ENCODE results near the gene CARMIL3. TPM values are rescaled to one million over a fixed set of nuclear protein-coding genes. Genes with fewer than 3 reads are reported as not detected.

The CARMIL3 gene
- total RNA-seq, 1 donor from 2014 or later, result 0.11 TPM

DNA sequence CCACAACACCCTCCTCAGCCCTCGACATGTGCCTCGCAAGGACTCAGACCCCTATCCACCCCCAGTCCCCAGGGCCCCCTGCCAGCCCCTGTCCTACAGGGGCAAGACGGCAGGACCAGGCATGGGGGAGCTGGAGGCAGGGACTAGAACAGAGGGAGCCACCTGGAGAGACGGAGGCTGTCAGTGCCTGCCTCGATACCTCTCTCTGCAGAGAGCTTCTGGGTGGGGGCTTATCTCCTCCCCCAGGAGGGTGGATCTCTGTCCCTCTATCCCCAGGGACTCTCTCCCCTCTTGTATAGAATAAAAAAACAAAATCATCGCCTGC, 17.6 kb downstream of the CARMIL3 start:
- Histone ChIP-seq H3K27ac (replicated peaks) (no peak overlapping the region), H3K9me3 (replicated peaks) (no peaks in the 10 kb centered on the region), H3K36me3 (no peaks in the 10 kb centered on the region), H3K4me3 (no peak overlapping the region), H3K27me3 (ENCODE audit: low read depth) (peaks cover 51% of the 10 kb centered on the region), H3K4me1 (no peaks in the 10 kb centered on the region)
- TF ChIP-seq, protein P1, sequence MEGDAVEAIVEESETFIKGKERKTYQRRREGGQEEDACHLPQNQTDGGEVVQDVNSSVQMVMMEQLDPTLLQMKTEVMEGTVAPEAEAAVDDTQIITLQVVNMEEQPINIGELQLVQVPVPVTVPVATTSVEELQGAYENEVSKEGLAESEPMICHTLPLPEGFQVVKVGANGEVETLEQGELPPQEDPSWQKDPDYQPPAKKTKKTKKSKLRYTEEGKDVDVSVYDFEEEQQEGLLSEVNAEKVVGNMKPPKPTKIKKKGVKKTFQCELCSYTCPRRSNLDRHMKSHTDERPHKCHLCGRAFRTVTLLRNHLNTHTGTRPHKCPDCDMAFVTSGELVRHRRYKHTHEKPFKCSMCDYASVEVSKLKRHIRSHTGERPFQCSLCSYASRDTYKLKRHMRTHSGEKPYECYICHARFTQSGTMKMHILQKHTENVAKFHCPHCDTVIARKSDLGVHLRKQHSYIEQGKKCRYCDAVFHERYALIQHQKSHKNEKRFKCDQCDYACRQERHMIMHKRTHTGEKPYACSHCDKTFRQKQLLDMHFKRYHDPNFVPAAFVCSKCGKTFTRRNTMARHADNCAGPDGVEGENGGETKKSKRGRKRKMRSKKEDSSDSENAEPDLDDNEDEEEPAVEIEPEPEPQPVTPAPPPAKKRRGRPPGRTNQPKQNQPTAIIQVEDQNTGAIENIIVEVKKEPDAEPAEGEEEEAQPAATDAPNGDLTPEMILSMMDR (IDR thresholded peaks at IDR 0.05; ENCODE audit: borderline replicate concordance), result no peak
- intact Hi-C loops (cut with micrococcal nuclease), result no loop called here
- DNase-seq, result no peak

DNA sequence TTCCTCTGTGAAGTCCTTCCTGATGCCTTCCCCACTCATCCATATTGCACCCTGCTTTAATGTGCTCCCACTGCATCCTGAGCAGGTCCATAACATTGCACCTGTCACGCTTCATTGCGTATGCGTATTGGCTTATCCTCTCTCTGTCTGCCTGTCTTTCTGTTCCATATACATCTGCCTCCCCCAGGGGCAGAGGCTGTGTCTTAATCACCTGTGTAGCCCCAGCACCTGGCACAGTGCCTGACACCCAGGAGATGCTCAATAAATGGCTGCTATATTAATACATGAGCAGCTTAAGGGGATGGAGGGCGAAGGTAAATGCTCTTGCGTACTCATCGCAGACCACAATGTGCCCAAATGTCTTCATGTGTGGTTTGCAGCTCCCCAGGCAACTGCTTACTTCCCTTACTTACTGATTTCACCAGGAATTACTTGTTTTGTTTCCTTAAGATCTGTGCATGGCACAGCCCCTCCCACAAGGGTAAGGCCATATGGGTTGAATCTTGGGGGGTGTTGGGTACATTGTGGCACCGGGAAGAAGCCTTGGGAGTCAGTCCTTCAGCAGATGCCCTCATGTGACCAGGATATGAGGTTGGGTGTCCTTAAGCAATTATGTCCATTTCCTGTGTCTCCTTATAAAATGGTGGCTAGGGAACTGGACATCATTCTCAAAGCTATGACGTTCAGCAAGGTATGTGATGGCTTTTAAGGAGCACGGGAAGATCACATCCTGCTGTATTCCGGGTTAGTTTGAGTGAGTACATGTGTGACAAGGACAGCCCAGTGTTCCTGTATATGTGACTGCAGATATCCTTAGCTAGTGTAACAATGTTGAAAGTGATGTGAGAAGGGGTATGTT, 18.7 kb downstream of the CARMIL3 start:
- TF ChIP-seq, protein P1 (IDR thresholded peaks at IDR 0.05; ENCODE audit: borderline replicate concordance), result no peak
- H3K4me3 ChIP-seq, result no peak overlapping the region
- H3K27ac ChIP-seq (replicated peaks), result no peak overlapping the region
- H3K4me1 ChIP-seq, result no peaks in the 10 kb centered on the region
- peaks cover 51% of the 10 kb centered on the region for H3K27me3 ChIP-seq (ENCODE audit: low read depth)
- intact Hi-C loops (cut with micrococcal nuclease), result no loop called here
- no peaks in the 10 kb centered on the region for H3K36me3 ChIP-seq
- DNase-seq, result no peak
- no peaks in the 10 kb centered on the region for H3K9me3 ChIP-seq (replicated peaks)

DNA sequence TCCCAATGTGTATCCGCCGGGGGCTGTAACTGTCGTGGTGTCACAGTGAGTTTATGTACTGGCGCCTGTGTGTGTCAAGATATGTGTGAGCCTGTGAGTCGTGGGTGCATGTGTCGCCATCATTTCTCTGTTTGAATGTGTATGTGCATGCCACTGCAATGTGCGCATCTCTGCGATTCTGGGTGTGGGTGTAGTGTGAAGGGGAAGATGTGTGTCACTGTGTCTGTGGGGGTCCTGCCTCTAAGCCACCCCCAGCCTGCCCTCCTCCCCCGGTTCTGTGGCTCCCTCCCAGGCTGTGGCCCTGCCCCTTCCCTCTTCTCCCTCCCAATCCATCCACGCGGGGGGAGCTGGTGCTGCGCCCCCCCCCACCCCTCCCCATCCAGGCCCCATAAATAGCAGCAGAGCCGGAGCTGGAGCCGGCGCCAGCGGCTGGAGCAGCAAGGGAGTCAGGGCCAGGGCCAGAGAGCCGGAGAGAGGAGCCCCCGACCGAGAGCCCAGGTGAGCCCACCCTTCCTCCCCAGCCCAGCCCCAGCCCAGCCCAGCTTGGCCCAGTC, 19.4 kb downstream of the CARMIL3 start, which contains the start of gene CPNE6:
Gene CPNE6 (plus strand): TSS at position 419 of the 554 bp plus-strand sequence. CDS start 1,375 bp downstream, outside the sequence.
- H3K4me1 ChIP-seq, result no peaks in the 10 kb centered on the region
- H3K27me3 ChIP-seq (ENCODE audit: low read depth), result peaks cover 51% of the 10 kb centered on the region
- no peaks in the 10 kb centered on the region for H3K36me3 ChIP-seq
- intact Hi-C loops (cut with micrococcal nuclease), result no loop called here
- H3K27ac ChIP-seq (replicated peaks), result no peak within 1 kb of the TSS
- DNase-seq, result no peak
- TF ChIP-seq, protein P1 (IDR thresholded peaks at IDR 0.05; ENCODE audit: borderline replicate concordance), result no peak
- H3K9me3 ChIP-seq (replicated peaks), result no peaks in the 10 kb centered on the region
- no peak within 1 kb of the TSS for H3K4me3 ChIP-seq

DNA sequence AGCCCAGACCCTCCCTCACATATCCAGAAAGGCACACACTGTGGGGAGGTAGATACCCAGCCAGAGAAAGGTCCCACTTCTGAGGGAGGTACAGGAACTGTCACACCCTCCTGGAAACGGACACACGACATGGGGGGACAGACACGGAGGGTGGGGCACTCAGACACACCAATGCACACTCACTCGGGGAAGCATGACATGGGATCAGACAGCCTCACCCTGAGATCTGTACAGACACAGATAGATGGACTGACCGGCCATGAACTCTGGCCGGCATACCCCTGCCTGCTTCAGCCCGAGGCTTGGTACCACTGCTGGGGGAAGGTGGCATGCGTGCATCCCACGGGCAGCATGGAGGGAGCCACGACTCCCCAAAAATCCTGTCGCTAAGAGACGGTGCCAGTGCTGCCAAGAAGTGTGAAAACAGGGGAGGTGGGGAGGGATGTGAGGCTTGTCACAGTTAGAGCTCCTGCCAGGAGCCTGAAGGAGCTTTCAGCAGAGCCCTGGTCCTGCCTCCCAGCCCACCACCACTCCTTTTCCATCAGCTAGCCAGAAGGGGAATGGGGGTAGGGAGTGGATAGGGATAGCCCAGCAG, 20.1 kb downstream of the CARMIL3 start:
- intact Hi-C loops (cut with micrococcal nuclease), result no loop called here
- Histone ChIP-seq H3K36me3 (no peaks in the 10 kb centered on the region), H3K27ac (replicated peaks) (no peak overlapping the region), H3K4me3 (no peak overlapping the region), H3K4me1 (no peaks in the 10 kb centered on the region), H3K9me3 (replicated peaks) (no peaks in the 10 kb centered on the region), H3K27me3 (ENCODE audit: low read depth) (peaks cover 56% of the 10 kb centered on the region)
- no peak for DNase-seq
- TF ChIP-seq, protein P1 (IDR thresholded peaks at IDR 0.05; ENCODE audit: borderline replicate concordance), result no peak

DNA sequence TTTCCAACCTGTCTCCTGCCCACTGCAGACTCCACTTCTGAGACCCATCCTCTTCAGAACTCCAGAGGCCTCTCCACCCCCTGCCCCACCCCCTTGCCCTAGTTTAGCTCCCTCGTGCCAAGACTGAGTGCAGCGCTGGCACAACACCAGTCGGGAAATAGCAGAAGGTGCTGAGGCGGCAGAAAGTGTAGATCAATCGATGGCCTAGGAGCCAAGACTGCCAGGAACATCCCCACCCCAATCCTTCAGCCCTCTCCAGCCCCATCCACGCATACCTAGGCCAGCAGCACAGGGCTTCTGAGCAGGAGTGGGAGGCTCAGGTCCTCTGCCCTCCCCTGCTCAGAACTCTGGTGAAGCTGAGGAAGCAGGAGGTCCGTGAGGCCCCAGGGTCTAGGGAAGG, 20.6 kb downstream of the CARMIL3 start:
- Histone ChIP-seq H3K4me3 (no peak overlapping the region), H3K27ac (replicated peaks) (no peak overlapping the region), H3K4me1 (no peaks in the 10 kb centered on the region), H3K27me3 (ENCODE audit: low read depth) (peaks cover 60% of the 10 kb centered on the region), H3K36me3 (no peaks in the 10 kb centered on the region), H3K9me3 (replicated peaks) (no peaks in the 10 kb centered on the region)
- intact Hi-C loops (cut with micrococcal nuclease), result no loop called here
- no peak for DNase-seq
- TF ChIP-seq, protein P1 (IDR thresholded peaks at IDR 0.05; ENCODE audit: borderline replicate concordance), result no peak

Data from left ventricle myocardium inferior (tissue), 1 donor.